T-helper 2 cell treated with Interferon-gamma antibody and Interleukin-4, amounts not matched to agents 100 ng/mL and 5 ng/mL, for 36 hours (primary cell): Measurements from ENCODE around the gene PRPF39. TPM values are rescaled to one million over a fixed set of nuclear protein-coding genes. Genes with fewer than 3 reads are reported as not detected.
"Not testable (repeated sequence)": the region's sequence is repeated elsewhere in the genome, so short reads cannot be mapped to it uniquely, and the experiment has no call there.

Source experiments
- intact Hi-C: fragments of 100-400 bp; cut with micrococcal nuclease; formaldehyde crosslinking; loops from one replicate; pipeline ENCODE4 v1.15.1; 2023
- total RNA-seq: library from RNA; stranded (reverse); gene quantifications from 2 replicates; pipeline ENCODE4 v1.2.3, GENCODE V29; 2022

PRPF39 gene
- total RNA-seq, 1 donor from 2014 or later = 43.0 TPM

DNA sequence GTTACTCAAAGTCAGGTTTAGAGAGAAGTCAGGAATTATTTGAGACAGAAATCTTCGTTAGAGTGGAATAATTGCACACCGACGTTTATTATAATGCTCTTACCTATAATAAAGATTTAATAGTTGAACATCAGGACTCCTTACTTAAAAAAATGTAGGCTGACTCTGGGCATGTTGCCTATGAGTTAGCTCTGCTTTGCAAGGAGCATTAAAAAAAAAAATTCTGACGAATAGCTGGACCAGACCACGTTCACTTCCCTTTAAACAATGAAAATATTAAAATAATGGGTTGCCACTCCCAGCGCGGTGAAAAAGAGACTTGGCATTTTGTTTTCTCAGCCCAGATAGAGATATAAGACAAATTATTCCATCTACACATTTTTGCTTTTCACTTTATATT is 51.2 kb downstream of the PRPF39 start:
- intact Hi-C loops = loop anchor here (2.0 to 5.0 kb wide), 2 partner anchors 16 to 67 kb away; no protein-coding TSS in a partner anchor

DNA sequence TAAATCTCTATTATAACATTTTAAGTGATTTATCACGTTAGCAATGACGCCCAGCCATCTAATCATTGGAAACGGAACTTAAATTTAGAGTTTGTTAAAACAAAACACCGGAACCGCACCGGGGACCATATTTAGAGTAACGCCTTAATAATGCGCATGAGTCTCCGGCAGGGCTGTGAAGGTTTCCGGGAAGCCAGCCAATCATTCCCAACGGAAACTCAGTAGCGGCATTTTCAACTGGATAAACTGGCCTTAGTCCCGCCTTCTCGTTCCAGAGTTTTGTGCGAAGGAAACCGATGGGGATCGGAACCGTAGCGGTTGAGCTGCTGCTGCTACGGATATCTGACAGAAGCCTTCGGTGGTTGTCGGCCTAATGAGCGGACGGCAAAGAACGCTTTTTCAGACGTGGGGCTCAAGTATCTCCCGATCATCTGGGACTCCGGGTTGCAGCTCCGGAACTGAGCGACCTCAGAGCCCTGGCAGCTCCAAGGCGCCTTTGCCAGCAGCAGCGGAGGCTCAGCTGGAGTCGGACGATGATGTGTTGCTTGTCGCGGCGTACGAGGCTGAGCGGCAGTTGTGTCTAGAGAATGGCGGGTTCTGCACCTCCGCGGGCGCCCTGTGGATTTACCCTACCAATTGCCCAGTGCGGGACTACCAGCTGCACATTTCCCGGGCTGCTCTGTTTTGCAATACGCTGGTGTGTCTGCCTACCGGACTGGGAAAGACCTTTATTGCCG is 51.9 kb downstream of the PRPF39 start, which contains the start of gene FANCM:
Gene FANCM, plus strand, starts transcription at position 272 of the 737 bp plus-strand sequence. Its CDS starts 102 bp downstream, at position 374.
- intact Hi-C loops = loop anchor here (2.0 to 5.0 kb wide), 2 partner anchors 17 to 66 kb away; no protein-coding TSS in a partner anchor

- intact Hi-C loops = loop anchor here (5.0 kb wide), 1 partner anchor 66 kb away; no protein-coding TSS in a partner anchor
Measured at GRCh38 chr14:45136399-45136798, 52.5 kb downstream of the PRPF39 start.

- intact Hi-C loops = no loop called here
Measured at GRCh38 chr14:45140661-45141187, 56.8 kb downstream of the PRPF39 start.

DNA sequence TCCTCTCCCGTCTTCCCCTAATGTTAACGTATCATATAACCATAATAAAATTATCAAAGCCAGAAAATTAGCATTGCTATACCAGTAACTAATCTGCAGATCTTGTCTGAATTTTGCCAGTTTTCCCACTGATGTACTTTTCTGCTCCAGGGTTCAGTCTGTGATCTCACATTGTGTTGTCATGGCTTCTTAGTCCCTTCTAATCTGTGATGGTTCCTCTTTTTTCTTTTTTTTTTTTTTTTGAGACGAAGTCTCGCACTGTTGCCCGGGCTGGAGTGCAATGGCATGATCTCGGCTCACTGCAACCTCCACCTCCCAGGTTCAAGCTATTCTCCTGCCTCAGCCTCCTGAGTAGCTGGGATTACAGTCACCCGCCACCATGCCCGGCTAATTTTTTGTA is 58.2 kb downstream of the PRPF39 start:
- intact Hi-C loops = not testable (repeated sequence)

DNA sequence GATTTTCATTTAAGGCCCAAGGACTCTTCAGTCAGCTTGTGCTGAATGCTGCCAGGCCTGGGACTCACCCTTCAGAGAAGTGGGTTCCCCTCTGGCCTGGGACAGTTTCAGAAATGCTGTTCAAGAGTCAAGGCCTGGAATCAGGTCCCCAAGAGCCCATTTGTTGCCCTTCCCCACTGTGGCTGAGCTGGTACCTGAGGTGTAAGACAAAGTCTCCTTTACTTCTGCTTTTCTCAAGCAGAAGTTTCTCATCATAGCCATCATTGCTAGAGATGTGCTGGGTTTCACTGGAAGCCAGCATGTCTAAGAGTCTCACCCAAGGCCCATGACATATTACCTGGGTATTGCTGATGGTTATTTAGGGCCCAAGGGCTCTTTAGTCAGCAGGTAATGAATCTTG is 60.7 kb downstream of the PRPF39 start:
- intact Hi-C loops = no loop called here

GRCh38 chr14:45145214-45145613 is 61.3 kb downstream of the PRPF39 start:
- intact Hi-C loops = no loop called here

DNA sequence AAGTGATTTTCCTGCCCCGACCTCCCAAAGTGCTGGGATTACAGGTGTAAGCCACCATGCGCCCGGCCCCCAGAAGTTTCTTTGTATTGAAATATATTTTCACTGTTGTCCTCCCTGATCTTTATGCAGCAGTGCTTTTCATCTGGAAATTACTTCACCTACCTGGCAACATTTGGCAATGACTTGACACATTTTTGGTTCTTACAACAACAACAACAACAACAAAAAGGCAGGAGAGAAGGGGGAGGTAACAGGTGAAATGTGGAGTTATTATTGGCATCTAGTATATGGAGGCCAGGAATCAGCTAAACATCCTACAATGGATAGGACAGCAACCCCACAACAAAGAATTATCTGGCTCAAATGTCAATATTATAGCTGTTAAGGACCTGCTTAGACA is 65.7 kb downstream of the PRPF39 start:
- intact Hi-C loops = no loop called here

DNA sequence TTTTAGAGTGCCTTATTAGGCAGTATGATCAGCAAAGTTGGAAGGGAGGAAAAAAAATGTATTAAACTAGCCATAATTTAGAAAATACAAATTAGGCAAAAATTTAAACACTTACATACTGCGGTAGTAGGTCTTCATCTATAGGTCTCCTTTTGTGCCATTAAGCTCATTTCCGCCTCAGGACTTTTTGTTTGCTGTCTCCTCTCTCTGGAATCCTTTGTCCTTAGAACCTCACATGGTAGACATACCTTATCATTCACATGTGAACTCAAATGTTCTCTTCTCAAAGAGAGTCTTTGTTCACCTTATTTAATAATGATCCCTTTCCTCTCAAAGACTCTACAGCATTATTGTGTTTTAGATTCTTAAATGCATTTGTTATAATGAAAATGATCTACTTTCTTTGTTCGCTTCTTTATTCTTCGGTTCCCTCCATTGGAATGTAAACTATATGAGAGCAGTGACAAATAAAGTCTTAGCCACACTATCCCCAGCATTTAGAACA is 66.5 kb downstream of the PRPF39 start:
- intact Hi-C loops = no loop called here

DNA sequence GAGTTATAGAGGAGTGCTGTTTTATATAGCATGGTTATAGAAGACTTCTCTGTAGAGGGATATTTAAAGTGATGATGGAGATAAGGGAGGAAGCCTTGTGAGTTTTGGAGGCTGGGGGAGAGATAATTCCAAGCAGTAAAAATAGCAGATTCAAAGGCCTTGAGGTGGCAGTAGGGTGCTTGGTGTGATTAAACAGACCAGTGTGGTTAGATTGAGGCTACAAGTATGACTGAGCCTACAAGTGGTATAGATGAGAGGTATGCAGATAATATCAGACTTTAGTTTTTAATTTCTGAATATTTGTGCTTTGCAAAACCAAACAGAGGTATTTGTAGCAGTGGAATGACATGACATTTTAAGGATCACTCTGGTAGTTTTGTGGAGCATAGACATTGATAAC is 72.2 kb downstream of the PRPF39 start:
- intact Hi-C loops = loop anchor here (1.0 kb wide), 1 partner anchor 112 kb away; no protein-coding TSS in a partner anchor

Other genes with a start within 250 kb of the PRPF39 start
- 16.8 and 19.0 TPM in 2 replicates for gene KLHL28, start 122.2 kb upstream of the PRPF39 start, total RNA-seq
- gene TOGARAM1, start 121.9 kb upstream of the PRPF39 start, total RNA-seq = 9.8 TPM in 2 replicates
- gene FKBP3, start 50.4 kb downstream of the PRPF39 start, total RNA-seq = 66.7 and 67.0 TPM in 2 replicates
- 17.1 and 17.4 TPM in 2 replicates for gene FANCM, start 51.8 kb downstream of the PRPF39 start, total RNA-seq
- 73.5 and 81.2 TPM in 2 replicates for gene MIS18BP1, start 169.1 kb downstream of the PRPF39 start, total RNA-seq